ENCODE results near the gene PIGK. TPM values are rescaled to one million over a fixed set of nuclear protein-coding genes. Genes with fewer than 3 reads are reported as not detected.

The PIGK gene
- polyA plus RNA-seq, 1 donor (not counting 4 experiments of a cell fraction or from before 2014, with no cell fraction given), result 29.4 TPM

DNA sequence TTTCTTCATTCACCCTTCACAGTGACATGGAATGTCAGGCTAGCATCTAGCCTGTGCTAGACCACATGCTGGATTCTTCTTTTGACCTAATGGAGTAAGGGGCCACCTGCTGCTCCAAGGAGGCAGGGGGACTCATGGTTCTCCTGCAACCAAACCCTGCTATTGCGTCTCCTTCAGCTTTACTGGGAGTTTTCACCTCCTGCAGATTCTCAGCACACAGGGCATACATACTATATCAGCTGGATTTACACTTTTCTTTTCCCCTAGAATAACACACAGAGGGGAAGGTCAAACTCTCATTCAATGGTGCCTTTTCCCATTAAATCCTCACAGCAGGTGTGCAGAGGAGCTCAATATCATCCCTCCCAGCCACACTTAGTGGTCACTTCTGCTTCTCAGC, 46.0 kb upstream of the PIGK start:
- H3K4me1 ChIP-seq (ENCODE audit: control insufficient read depth, extremely low read depth, insufficient read depth, low read length), result no peaks in the 10 kb centered on the region
- dilution Hi-C loops (cut with MboI; ENCODE audit: extremely low pct_ligation_motif_present, low sequenced_read_pairs), result no loop called here
- H3K4me3 ChIP-seq (ENCODE audit: control insufficient read depth in 2 of 3, extremely low read depth in 1 of 3, insufficient read depth in 2 of 3, low read depth in 1 of 3, low read length in 3 of 3), result no peak overlapping the region
- no peak overlapping the region for H2AFZ ChIP-seq (ENCODE audit: control insufficient read depth, low read length)
- FAIRE-seq, result no peak
- no peak overlapping the region for H3K9ac ChIP-seq (ENCODE audit: control insufficient read depth, extremely low read depth, insufficient read depth, low read length)
- TF ChIP-seq CTCF (optimal IDR thresholded peaks at IDR 0.05 in 1 of 3, IDR thresholded peaks at IDR 0.05 in 1 of 3, conservative IDR thresholded peaks at IDR 0.05 in 1 of 3; ENCODE audit: extremely low read depth in 1 of 3, insufficient read depth in 2 of 3, low read length in 3 of 3) (no peak), EZH2 (IDR thresholded peaks at IDR 0.05; ENCODE audit: low read length) (no peak)
- H3K9me1 ChIP-seq (ENCODE audit: control insufficient read depth, extremely low read depth, insufficient read depth, low read length), result no peaks in the 10 kb centered on the region
- no peak overlapping the region for H3K4me2 ChIP-seq (ENCODE audit: control insufficient read depth, extremely low read depth, insufficient read depth, low read depth, low read length)
- no peaks in the 10 kb centered on the region for H4K20me1 ChIP-seq (ENCODE audit: control insufficient read depth, extremely low read depth, insufficient read depth, low read length)
- no peaks in the 10 kb centered on the region for H3K79me2 ChIP-seq (ENCODE audit: control insufficient read depth, insufficient read depth, low read length)
- peaks cover 11% of the 10 kb centered on the region for H3K27me3 ChIP-seq (ENCODE audit: control insufficient read depth, extremely low read depth, insufficient read depth, low read length)
- no peaks in the 10 kb centered on the region for H3K36me3 ChIP-seq (ENCODE audit: control insufficient read depth in 2 of 2, extremely low read depth in 1 of 2, insufficient read depth in 2 of 2, low read length in 2 of 2)
- H3K9me3 ChIP-seq (ENCODE audit: control insufficient read depth, low read depth, low read length), result no peaks in the 10 kb centered on the region
- no peak for DNase-seq (ENCODE audit: low read depth, low spot score)
- H3K27ac ChIP-seq (ENCODE audit: control insufficient read depth, insufficient read depth, low read length), result no peak overlapping the region

- no peaks in the 10 kb centered on the region for H3K79me2 ChIP-seq (ENCODE audit: control insufficient read depth, insufficient read depth, low read length)
- FAIRE-seq (no peak), DNase-seq (ENCODE audit: low read depth, low spot score) (no peak)
- H3K9me3 ChIP-seq (ENCODE audit: control insufficient read depth, low read depth, low read length), result no peaks in the 10 kb centered on the region
- no peak overlapping the region for H2AFZ ChIP-seq (ENCODE audit: control insufficient read depth, low read length)
- no peak overlapping the region for H3K9ac ChIP-seq (ENCODE audit: control insufficient read depth, extremely low read depth, insufficient read depth, low read length)
- TF ChIP-seq EZH2 (IDR thresholded peaks at IDR 0.05; ENCODE audit: low read length) (no peak), CTCF (optimal IDR thresholded peaks at IDR 0.05 in 1 of 3, IDR thresholded peaks at IDR 0.05 in 1 of 3, conservative IDR thresholded peaks at IDR 0.05 in 1 of 3; ENCODE audit: extremely low read depth in 1 of 3, insufficient read depth in 2 of 3, low read length in 3 of 3) (no peak)
- H3K36me3 ChIP-seq (ENCODE audit: control insufficient read depth in 2 of 2, extremely low read depth in 1 of 2, insufficient read depth in 2 of 2, low read length in 2 of 2), result no peaks in the 10 kb centered on the region
- H3K9me1 ChIP-seq (ENCODE audit: control insufficient read depth, extremely low read depth, insufficient read depth, low read length), result no peaks in the 10 kb centered on the region
- no peak overlapping the region for H3K27ac ChIP-seq (ENCODE audit: control insufficient read depth, insufficient read depth, low read length)
- no peaks in the 10 kb centered on the region for H4K20me1 ChIP-seq (ENCODE audit: control insufficient read depth, extremely low read depth, insufficient read depth, low read length)
- H3K4me3 ChIP-seq (ENCODE audit: control insufficient read depth in 2 of 3, extremely low read depth in 1 of 3, insufficient read depth in 2 of 3, low read depth in 1 of 3, low read length in 3 of 3), result no peak overlapping the region
- H3K4me2 ChIP-seq (ENCODE audit: control insufficient read depth, extremely low read depth, insufficient read depth, low read depth, low read length), result no peak overlapping the region
- dilution Hi-C loops (cut with MboI; ENCODE audit: extremely low pct_ligation_motif_present, low sequenced_read_pairs), result no loop called here
- H3K27me3 ChIP-seq (ENCODE audit: control insufficient read depth, extremely low read depth, insufficient read depth, low read length), result peaks cover 11% of the 10 kb centered on the region
- no peaks in the 10 kb centered on the region for H3K4me1 ChIP-seq (ENCODE audit: control insufficient read depth, extremely low read depth, insufficient read depth, low read length)
Observed at GRCh38 chr1:77263708-77264107, 44.5 kb upstream of the PIGK start.

All from keratinocyte (primary cell).